ENCODE measurements around the gene LCTL.

LCTL gene

DNA sequence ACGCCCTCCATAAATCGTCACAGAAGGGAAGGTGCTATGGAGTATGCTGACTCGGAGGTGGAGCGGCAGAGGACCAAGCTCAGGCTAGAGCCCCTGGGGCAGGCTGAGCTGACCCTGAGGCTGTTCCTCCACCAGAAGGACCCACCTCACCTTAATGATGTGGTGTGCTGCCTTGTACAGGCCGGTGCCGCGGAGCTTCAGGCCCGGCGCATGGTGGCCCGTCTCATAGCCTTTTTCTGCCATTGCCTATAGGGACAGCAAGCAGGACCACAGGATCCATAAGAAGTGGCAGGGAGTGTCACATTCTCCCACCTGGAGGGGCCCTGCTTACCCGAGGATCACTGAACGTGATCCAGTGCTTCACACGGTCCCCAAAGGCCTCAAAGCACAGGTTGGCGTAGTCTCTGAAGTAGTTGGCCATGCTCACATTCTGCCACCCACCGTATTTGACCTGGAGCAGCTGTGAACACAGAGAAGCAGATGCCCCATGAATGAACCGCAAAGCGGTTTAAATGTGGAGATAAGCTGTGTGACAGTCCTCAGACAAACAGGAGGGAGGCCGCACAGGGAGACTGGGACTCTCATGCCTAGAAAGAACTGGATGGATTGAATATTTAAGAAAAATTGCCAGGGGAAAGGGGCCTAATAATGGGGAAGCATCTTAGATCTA is 4.8 kb downstream of the LCTL start:
- no peak for DNase-seq (ENCODE audit: low read depth, low spot score)
- TF ChIP-seq, protein P1, sequence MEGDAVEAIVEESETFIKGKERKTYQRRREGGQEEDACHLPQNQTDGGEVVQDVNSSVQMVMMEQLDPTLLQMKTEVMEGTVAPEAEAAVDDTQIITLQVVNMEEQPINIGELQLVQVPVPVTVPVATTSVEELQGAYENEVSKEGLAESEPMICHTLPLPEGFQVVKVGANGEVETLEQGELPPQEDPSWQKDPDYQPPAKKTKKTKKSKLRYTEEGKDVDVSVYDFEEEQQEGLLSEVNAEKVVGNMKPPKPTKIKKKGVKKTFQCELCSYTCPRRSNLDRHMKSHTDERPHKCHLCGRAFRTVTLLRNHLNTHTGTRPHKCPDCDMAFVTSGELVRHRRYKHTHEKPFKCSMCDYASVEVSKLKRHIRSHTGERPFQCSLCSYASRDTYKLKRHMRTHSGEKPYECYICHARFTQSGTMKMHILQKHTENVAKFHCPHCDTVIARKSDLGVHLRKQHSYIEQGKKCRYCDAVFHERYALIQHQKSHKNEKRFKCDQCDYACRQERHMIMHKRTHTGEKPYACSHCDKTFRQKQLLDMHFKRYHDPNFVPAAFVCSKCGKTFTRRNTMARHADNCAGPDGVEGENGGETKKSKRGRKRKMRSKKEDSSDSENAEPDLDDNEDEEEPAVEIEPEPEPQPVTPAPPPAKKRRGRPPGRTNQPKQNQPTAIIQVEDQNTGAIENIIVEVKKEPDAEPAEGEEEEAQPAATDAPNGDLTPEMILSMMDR (IDR thresholded peaks at IDR 0.05; ENCODE audit: low read depth, low read length), result no peak
- H3K4me3 ChIP-seq (ENCODE audit: low read depth, low read length), result no peak overlapping the region
- in situ Hi-C loops (cut with HindIII; ENCODE audit: low sequenced_read_pairs), result no loop called here

DNA sequence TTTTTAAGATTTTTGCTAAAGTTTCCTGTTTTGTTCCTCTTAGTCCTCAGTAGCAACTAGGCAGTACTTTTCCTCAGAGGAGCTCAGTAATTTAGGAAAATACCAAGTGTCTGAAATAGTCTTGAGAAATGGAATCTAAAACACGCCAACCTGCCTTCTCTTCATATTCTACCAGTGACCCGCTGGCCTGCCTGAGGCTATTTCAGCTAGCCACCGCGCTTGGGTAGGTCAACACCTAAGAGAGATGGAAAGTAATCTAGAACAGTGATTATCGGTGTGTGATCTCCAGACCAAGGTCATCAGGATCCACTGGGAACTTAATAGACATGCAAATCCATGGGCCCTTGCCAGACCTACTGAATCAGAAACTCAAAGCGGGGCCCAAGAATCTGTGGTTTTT is 7.5 kb downstream of the LCTL start:
- no peak for DNase-seq (ENCODE audit: low read depth, low spot score)
- TF ChIP-seq, protein P1 (IDR thresholded peaks at IDR 0.05; ENCODE audit: low read depth, low read length), result no peak
- in situ Hi-C loops (cut with HindIII; ENCODE audit: low sequenced_read_pairs), result no loop called here
- H3K4me3 ChIP-seq (ENCODE audit: low read depth, low read length), result no peak overlapping the region

DNA sequence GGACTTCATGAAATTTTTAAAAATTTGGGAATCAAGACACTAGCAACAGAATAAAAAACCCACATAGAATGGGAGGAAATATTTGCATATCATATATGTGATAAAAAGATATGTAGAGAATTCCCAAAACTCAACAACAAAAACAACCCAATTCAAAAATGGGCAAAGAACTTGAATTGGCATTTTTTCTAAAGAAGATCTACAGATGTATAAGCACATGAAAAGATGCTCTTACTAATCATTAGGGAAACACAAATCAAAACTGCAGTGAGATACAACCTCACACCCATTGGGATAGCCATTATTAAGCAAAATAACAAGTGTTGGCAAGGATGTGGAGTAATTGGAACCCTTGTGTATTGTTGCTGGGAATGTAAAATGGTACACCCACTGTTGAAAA is 10.1 kb downstream of the LCTL start:
- DNase-seq (ENCODE audit: low read depth, low spot score), result no peak
- TF ChIP-seq, protein P1 (IDR thresholded peaks at IDR 0.05; ENCODE audit: low read depth, low read length), result no peak
- H3K4me3 ChIP-seq (ENCODE audit: low read depth, low read length), result no peak overlapping the region
- in situ Hi-C loops (cut with HindIII; ENCODE audit: low sequenced_read_pairs), result no loop called here

DNA sequence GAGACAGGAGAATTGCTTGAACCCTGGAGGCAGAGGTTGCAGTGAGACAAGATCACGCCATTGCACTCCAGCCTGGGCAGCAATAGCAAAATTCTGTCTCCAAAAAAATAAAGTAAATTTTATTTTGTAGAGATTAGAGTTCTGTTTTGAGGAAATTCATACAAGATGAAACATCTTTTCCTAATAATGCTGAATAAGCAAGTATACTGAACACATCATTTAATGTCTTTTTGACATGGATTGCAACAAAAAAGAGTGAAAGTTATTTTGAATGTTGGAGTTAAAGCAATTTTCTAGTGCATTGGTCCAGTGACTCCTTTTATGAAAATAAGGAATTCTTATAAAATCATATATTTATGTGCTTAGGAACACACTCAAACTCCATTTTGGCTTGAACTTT is 20.5 kb downstream of the LCTL start:
- H3K4me3 ChIP-seq (ENCODE audit: low read depth, low read length), result no peak overlapping the region
- no peak for DNase-seq (ENCODE audit: low read depth, low spot score)
- TF ChIP-seq, protein P1 (IDR thresholded peaks at IDR 0.05; ENCODE audit: low read depth, low read length), result no peak
- in situ Hi-C loops (cut with HindIII; ENCODE audit: low sequenced_read_pairs), result no loop called here

DNA sequence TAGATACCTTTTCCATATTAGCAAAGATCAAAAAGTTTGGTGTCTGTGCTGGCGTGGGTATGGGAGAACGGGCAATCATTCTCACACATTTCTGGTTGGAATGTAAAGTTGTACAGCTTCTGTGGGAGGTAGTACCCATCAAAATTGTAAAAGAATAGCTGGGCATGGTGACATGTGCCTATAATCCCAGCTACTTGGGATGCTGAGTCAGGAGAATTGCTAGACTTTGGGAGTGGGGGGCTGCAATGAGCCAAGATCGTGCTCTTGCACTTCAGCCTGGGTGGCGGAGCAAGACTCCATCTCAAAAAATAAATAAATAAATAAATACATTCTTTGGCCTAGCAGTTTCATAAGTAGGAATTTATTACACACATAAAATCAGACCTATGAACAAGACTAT is 22.9 kb downstream of the LCTL start:
- DNase-seq (ENCODE audit: low read depth, low spot score), result no peak
- TF ChIP-seq, protein P1 (IDR thresholded peaks at IDR 0.05; ENCODE audit: low read depth, low read length), result no peak
- H3K4me3 ChIP-seq (ENCODE audit: low read depth, low read length), result no peak overlapping the region
- in situ Hi-C loops (cut with HindIII; ENCODE audit: low sequenced_read_pairs), result no loop called here

DNA sequence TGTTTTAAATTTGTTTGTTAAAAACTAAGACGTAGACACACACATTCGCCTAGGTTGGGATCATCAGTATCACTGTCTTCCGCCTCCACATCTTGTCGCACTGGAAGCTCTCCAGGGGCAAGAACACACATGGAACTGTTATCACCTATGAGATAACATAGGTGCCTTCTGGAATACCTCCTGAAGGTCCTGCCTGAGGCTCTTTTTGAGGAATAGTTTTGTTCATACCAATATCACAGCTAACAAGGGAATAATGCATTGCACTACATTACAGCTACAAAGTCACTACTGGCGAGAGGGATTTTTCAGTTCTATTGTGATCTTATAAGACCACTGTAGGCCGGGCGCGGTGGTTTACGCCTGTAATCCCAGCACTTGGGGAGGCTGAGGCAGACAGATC is 30.7 kb downstream of the LCTL start:
- TF ChIP-seq, protein P1 (IDR thresholded peaks at IDR 0.05; ENCODE audit: low read depth, low read length), result no peak
- in situ Hi-C loops (cut with HindIII; ENCODE audit: low sequenced_read_pairs), result no loop called here
- no peak overlapping the region for H3K4me3 ChIP-seq (ENCODE audit: low read depth, low read length)
- no peak for DNase-seq (ENCODE audit: low read depth, low spot score)
